HepG2 (cell line): ENCODE measurements around the gene CDH1. TPM values are rescaled to one million over a fixed set of nuclear protein-coding genes. Genes with fewer than 3 reads are reported as not detected.

Source experiments
- ELF1 ChIP-seq: sonication (generic); formaldehyde crosslinking; IDR thresholded peaks from 2 replicates; pipeline ENCODE4 v1.4.0; 2020; ENCODE audit warnings: missing genetic modification reagents
- HDAC2 ChIP-seq: sonication (generic); formaldehyde crosslinking; IDR thresholded peaks from 2 replicates; pipeline ENCODE4 v1.4.0; 2020; ENCODE audit warnings: missing genetic modification reagents
- KDM3A ChIP-seq: IDR thresholded peaks from 2 replicates; pipeline ENCODE4 v1.6.1; 2018; ENCODE audit warnings: low read depth, missing compliant biosample characterization
- LCORL ChIP-seq, 2 experiments: fragments of 450-650 bp in 1 of 2; sonication (generic) in 1 of 2; formaldehyde crosslinking in 1 of 2; IDR thresholded peaks; 2 replicates each; pipeline versions ENCODE4 v1.5.0 to v1.6.1; 2017 to 2020; ENCODE audit warnings: antibody characterized with exemption in 1 of 2, missing genetic modification reagents in 1 of 2
- LRRFIP1 ChIP-seq: sonication (generic); formaldehyde crosslinking; conservative IDR thresholded peaks from 2 replicates; pipeline ENCODE4 v1.4.0; 2020; ENCODE audit warnings: missing genetic modification reagents
- NR2F2 ChIP-seq: IDR thresholded peaks from 2 replicates; pipeline ENCODE4 v1.6.1; 2012; ENCODE audit warnings: low read depth, inconsistent platforms, borderline replicate concordance
- RBFOX2 ChIP-seq: fragments of 200-400 bp; formaldehyde crosslinking; IDR thresholded peaks from 2 replicates; pipeline ENCODE4 v1.6.1; 2017; ENCODE audit warnings: low read depth, mild to moderate bottlenecking, low read length
- RCOR2 ChIP-seq: IDR thresholded peaks from 2 replicates; pipeline ENCODE4 v1.6.1; 2016; ENCODE audit warnings: missing biosample characterization, missing genetic modification reagents
- SIX1 ChIP-seq: sonication (generic); formaldehyde crosslinking; IDR thresholded peaks from 2 replicates; pipeline ENCODE4 v1.4.0; 2020; ENCODE audit warnings: missing genetic modification reagents, borderline replicate concordance
- SMAD9 ChIP-seq: sonication (generic); formaldehyde crosslinking; IDR thresholded peaks from 2 replicates; pipeline ENCODE4 v1.5.1; 2020; ENCODE audit warnings: mild to moderate bottlenecking, missing genetic modification reagents
- SYNCRIP ChIP-seq: fragments of 200-400 bp; formaldehyde crosslinking; IDR thresholded peaks from 2 replicates; pipeline ENCODE4 v1.6.1; 2018; ENCODE audit warnings: mild to moderate bottlenecking, low read depth, low read length; ENCODE audit not compliant: insufficient read depth
- WIZ ChIP-seq: sonication (generic); formaldehyde crosslinking; IDR thresholded peaks from 2 replicates; pipeline ENCODE4 v1.5.1; 2020; ENCODE audit warnings: mild to moderate bottlenecking, missing genetic modification reagents
- ZBTB20 ChIP-seq: sonication (generic); formaldehyde crosslinking; IDR thresholded peaks from 2 replicates; pipeline ENCODE4 v1.8.1; 2023; ENCODE audit warnings: missing genetic modification reagents, low read depth, mild to moderate bottlenecking, borderline replicate concordance
- ZNF101 ChIP-seq: sonication (generic); formaldehyde crosslinking; IDR thresholded peaks from 2 replicates; pipeline ENCODE4 v1.4.0; 2020; ENCODE audit warnings: mild to moderate bottlenecking, low read depth, missing genetic modification reagents, borderline replicate concordance
- ZNF18 ChIP-seq: sonication (generic); formaldehyde crosslinking; IDR thresholded peaks from 2 replicates; pipeline ENCODE4 v1.8.0; 2022; ENCODE audit warnings: mild to moderate bottlenecking, missing genetic modification reagents; ENCODE audit not compliant: insufficient replicate concordance
- ZNF292 ChIP-seq: sonication (generic); formaldehyde crosslinking; IDR thresholded peaks from 2 replicates; pipeline ENCODE4 v1.8.1; 2022; ENCODE audit warnings: mild to moderate bottlenecking, low read depth, missing genetic modification reagents, borderline replicate concordance
- ZNF720 ChIP-seq: sonication (generic); formaldehyde crosslinking; IDR thresholded peaks from 2 replicates; pipeline ENCODE4 v1.4.0; 2020; ENCODE audit warnings: missing genetic modification reagents
- ZZZ3 ChIP-seq: sonication (generic); formaldehyde crosslinking; IDR thresholded peaks from 2 replicates; pipeline ENCODE4 v1.4.0; 2020; ENCODE audit warnings: missing genetic modification reagents, mild to moderate bottlenecking, borderline replicate concordance
- polyA plus RNA-seq, 8 experiments: library from polyadenylated mRNA; depleted of rRNA in 3 of 8; stranded (reverse) in 7 of 8; unstranded in 1 of 8; fragments of >200 nt; fragmentation: Illumina TruSeq in 4 of 8; extraction: Trizol in 4 of 8; gene quantifications; 2 replicates each; pipeline versions ENCODE4 v1.2.1 to v1.2.3, GENCODE V29; 2011 to 2016; ENCODE audit warnings: low read depth in 4 of 8, missing spikeins in 1 of 8, mixed read lengths in 1 of 8; ENCODE audit not compliant: insufficient read depth in 1 of 8
- total RNA-seq, 5 experiments: library from RNA; depleted of rRNA; stranded (reverse); fragments of >200 nt; fragmentation: Illumina TruSeq; extraction: Trizol; gene quantifications; 2 replicates each; pipeline ENCODE4 v1.2.3, GENCODE V29; 2016; ENCODE audit warnings: low read depth in 1 of 5
- TF ChIP-seq, protein P1 (sequence below): sonication (generic); formaldehyde crosslinking; IDR thresholded peaks from 2 replicates; pipeline ENCODE4 v1.5.0; 2020; ENCODE audit warnings: mild to moderate bottlenecking, missing genetic modification reagents
- TF ChIP-seq, protein P2 (sequence below): sonication (generic); formaldehyde crosslinking; IDR thresholded peaks from 2 replicates; pipeline ENCODE4 v1.9.0; 2022; ENCODE audit warnings: missing genetic modification reagents, mild to moderate bottlenecking, borderline replicate concordance

Gene CDH1
- total and polyA plus RNA-seq, 2 of the 13 experiments (the other 11 are each of a cell fraction or from before 2014, with no cell fraction given): 0.95 to 9.8 TPM

DNA sequence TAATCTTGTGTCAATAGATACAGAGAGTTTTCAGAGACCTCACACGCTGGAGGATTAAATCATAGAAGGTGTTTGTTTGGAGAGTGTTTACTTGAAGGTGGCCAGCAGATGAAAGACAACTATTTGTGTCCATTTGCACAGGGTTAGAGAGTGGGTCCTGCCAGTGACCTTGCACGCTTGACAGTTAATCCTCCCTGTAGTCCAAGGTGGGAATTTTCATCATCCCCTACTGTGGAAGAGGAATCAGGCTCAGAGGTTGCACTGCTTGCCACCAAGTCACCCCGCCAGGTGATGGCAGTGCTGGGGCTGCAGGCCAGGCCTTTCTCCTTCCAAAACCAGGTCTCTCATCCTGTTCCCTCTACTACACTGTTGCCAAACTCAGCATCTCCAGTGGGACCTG is 12.3 kb downstream of the CDH1 start (continued):
- TF ChIP-seq ELF1 (CRISPR knock-in tag) (peak; percentile 41; the same call in 1 of the 2 replicates), ZBTB20 (CRISPR knock-in tag) (no peak), RBFOX2 (no peak), HDAC2 (CRISPR knock-in tag) (peak; percentile 84), SIX1 (CRISPR knock-in tag) (peak; percentile 43), RCOR2 (CRISPR knock-in tag) (peak; percentile 48; the same call in 1 of the 2 replicates), LRRFIP1 (CRISPR knock-in tag) (no peak), LCORL (IDR thresholded peaks at IDR 0.05) (no peak), LCORL (CRISPR knock-in tag; IDR thresholded peaks at IDR 0.05) (peak; percentile 70; the same call in 1 of the 2 replicates), ZNF101 (CRISPR knock-in tag) (no peak), ZZZ3 (no peak), KDM3A (CRISPR knock-in tag) (0 out of 2 replicates have a peak, but pooled peaks have one; percentile 22), SMAD9 (CRISPR knock-in tag) (no peak), NR2F2 (peak; percentile 81), ZNF720 (no peak), ZNF18 (CRISPR knock-in tag) (no peak), ZNF292 (peak; percentile 61; the same call in 1 of the 2 replicates), SYNCRIP (no peak), WIZ (CRISPR knock-in tag) (peak; percentile 60; the same call in 1 of the 2 replicates)
- TF ChIP-seq, protein P1, sequence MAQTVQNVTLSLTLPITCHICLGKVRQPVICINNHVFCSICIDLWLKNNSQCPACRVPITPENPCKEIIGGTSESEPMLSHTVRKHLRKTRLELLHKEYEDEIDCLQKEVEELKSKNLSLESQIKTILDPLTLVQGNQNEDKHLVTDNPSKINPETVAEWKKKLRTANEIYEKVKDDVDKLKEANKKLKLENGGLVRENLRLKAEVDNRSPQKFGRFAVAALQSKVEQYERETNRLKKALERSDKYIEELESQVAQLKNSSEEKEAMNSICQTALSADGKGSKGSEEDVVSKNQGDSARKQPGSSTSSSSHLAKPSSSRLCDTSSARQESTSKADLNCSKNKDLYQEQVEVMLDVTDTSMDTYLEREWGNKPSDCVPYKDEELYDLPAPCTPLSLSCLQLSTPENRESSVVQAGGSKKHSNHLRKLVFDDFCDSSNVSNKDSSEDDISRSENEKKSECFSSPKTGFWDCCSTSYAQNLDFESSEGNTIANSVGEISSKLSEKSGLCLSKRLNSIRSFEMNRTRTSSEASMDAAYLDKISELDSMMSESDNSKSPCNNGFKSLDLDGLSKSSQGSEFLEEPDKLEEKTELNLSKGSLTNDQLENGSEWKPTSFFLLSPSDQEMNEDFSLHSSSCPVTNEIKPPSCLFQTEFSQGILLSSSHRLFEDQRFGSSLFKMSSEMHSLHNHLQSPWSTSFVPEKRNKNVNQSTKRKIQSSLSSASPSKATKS (CRISPR knock-in tag): 0 out of 2 replicates have a peak, but pooled peaks have one; percentile 36
- TF ChIP-seq, protein P2, sequence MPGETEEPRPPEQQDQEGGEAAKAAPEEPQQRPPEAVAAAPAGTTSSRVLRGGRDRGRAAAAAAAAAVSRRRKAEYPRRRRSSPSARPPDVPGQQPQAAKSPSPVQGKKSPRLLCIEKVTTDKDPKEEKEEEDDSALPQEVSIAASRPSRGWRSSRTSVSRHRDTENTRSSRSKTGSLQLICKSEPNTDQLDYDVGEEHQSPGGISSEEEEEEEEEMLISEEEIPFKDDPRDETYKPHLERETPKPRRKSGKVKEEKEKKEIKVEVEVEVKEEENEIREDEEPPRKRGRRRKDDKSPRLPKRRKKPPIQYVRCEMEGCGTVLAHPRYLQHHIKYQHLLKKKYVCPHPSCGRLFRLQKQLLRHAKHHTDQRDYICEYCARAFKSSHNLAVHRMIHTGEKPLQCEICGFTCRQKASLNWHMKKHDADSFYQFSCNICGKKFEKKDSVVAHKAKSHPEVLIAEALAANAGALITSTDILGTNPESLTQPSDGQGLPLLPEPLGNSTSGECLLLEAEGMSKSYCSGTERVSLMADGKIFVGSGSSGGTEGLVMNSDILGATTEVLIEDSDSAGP (CRISPR knock-in tag): peak; percentile 53; the same call in 1 of the 2 replicates
